HG03520 (cell line): Measurements from ENCODE around the gene GPR171.
A peak's percentile ranks its signal among the peaks of the same experiment; 100 is the strongest.
"Not testable (repeated sequence)": the region's sequence is repeated elsewhere in the genome, so short reads cannot be mapped to it uniquely, and the experiment has no call there.

Experiments
- ATAC-seq: cut with Tn5 transposase; IDR thresholded peaks from one replicate; pipeline ENCODE4 v1.9.1; 2021; ENCODE audit warnings: mild to moderate bottlenecking, moderate library complexity; ENCODE audit not compliant: unreplicated experiment

Gene GPR171

DNA sequence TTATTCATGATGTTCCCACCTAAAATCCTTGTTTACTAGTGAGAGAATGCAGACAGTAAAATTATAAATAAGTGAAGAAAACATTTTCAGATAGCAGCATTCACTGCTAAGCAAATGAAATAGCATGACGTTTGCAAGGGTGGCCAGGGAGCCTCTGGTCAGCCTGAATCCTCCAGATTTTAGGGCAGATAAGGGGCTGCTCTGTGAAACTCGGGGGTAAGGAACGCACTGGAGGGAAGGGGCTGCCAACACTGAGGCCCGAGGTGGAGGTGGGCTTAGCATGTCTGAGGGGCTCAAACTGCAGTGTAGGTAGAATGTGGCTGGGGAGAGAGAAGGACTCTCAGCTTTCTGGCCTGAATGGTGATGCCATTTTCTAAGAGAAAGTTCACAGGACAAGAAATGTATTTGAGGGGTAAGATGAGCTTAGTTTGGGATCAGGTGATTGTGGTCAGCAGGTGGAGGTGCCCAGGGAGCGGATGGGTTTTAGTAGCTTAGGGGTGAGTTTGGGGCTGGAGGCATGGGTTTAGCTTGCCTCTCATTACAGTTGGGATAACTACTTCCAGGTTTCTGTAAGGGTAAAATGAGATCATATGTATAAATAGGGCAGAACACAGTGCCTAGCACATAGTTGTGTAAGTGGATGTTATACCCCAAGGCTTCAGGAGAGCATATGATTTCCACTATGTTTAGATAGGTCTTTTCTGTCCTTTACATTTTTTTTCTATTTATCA, 20.5 kb downstream of the GPR171 start:
- ATAC-seq = no peak

DNA sequence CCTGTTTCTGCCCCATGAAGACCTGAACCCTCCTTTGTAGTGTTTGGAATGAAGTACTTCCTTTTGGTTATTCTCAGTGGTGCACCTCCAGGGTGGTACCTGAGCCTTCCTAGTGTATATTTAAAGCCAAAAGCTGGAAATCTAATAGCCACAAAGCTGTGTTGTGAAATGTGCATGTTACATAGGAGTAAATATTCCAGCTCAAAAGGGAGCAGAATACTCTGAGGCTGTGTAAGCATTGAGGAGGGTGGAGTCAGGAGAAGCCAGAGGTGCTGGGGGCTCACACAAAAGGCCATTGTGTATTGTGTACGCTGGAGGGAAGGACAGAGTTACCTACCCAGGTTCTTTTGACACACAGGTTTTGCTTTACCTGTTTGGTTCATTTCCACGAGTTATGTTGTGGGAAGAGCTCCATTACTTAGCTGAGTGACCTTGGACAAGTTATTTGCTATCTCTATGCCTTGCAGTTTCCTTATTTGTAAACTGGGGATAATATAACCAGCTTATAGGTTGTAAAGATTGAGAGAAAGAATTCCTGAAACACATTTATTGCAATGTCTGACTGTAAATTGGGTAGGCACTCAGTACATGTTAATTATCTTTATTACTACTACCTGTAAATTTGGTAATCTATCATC, 24.7 kb downstream of the GPR171 start:
- no peak for ATAC-seq

DNA sequence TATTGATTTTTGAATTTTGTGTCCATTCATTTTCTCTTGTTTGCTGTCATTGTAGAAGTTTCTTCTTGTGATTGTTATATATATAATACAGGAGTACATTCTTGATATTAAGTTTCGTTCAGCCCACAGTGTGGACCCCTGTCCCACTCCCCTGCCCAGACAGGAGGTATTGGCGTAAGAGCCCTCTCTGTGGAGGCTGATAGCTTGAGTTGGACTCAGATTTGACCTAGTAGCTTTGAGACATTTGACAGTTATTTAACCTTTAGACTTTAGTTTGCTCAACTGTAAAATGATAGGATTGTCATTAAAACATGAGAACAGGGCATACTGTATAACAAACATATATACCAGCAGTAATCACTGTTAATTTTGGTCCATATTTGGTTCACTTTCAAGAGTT, 27.1 kb downstream of the GPR171 start:
- no peak for ATAC-seq

DNA sequence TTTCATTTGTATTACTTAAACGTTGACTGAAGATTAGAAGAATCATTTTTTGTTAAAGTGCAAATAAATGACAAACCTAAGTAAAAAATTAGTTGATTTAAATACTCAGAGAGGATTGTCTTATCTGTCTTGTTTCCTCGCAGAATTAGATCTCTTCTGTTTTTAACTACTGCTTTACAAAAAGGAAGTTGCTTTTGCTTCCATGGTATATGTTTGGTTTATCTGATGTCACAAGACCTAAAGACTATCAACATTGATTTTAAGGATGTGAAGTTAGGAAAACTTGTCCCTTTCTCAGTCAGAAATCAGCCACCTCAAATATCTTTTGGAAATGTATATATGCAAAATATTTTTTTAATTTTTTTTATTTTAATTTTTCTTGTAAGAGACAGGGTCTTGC, 28.7 kb downstream of the GPR171 start:
- no peak for ATAC-seq

DNA sequence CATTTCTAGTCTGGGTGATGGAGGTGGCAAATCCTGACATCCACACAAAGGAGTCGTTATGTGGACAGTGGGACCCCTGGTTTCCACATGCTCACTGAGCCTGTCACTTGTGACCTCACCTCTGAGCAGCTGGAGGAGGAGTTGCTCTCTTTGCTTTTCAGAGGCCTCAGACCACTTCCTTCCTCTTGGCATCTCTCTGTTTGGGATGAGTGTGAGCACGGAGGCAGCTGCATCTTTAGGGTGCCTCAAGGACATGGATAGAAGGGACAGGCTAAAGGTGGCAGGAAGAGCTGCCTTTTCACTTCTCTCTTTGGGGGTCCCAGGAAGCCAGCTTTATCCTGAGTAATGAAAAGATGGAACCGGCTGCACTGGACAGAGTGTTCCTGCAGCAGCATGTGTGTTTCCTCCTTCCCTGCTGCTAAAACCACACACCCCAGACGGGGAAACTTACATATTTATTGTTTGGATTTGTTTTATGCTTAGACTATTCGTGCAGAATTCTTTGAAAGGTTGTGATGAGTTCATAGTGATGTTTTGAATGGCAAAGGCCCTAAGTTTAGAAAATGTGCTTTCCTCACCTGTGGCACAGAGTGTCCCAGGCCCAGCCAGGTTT, 31.8 kb downstream of the GPR171 start:
- ATAC-seq = peak; percentile 40

DNA sequence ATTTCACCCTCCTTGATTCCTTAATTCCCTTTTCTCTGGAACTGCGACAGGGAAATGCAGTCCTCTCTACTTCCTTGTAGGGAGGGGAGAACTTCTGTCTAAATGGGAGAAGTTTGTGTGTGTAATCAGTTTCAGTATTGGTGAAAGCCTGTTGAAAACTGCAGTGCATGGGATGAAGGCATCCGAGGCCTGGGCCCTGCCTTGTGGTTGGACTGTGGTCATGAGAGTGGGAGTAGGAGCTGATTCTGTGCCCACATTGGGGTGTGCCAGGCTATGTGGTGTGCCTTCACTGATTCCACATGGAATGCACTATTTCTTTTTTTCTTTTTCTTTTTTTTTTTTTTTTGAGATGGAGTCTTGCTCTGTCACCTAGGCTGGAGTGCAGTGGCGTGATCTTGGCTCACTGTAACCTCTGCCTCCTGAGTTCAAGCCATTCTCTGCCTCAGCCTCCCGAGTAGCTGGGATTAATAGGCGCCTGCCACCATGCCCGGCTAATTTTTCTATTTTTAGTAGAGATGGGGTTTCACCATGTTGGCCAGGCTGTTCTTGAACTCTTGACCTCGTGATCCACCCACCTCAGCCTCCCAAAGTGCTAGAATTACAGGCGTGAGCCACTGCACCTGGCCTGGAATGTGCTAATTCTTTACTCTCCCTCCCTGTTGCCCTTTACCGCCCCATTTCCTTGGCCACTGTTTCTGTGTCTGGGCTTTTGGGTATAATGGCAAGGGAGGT, 32.9 kb downstream of the GPR171 start:
- ATAC-seq = not testable (repeated sequence)

DNA sequence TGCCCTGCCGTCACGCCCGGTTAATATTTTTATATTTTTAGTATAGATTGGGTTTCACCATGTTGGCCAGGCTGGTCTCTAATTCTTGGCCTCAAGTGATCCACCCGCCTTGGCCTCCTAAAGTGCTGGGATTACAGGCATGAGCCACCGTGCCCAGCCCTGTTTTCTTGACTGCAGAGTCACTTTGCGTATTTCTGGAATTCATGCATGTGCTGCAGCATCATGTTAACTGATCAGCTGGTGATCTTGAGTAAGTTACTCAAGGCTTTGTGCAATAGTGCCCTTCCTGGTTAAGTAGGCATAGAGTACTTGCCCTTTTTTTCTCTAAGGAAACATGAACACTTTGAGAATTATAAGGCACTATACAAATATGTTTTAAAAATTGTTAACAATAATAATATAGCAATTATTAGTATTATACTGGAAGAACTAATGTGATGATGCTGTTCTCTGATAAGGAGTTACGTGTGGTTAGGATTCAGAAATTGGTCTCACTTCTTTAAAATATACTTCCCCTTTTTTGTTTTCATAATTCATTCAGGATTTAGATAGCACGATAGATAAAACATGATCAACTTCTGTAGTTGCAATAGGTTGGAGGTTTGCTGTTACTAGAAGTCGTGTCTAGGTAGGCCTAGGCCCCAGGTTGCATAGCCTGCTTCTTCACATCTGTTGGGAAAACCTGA, 33.6 kb downstream of the GPR171 start:
- ATAC-seq = peak; percentile 55

DNA sequence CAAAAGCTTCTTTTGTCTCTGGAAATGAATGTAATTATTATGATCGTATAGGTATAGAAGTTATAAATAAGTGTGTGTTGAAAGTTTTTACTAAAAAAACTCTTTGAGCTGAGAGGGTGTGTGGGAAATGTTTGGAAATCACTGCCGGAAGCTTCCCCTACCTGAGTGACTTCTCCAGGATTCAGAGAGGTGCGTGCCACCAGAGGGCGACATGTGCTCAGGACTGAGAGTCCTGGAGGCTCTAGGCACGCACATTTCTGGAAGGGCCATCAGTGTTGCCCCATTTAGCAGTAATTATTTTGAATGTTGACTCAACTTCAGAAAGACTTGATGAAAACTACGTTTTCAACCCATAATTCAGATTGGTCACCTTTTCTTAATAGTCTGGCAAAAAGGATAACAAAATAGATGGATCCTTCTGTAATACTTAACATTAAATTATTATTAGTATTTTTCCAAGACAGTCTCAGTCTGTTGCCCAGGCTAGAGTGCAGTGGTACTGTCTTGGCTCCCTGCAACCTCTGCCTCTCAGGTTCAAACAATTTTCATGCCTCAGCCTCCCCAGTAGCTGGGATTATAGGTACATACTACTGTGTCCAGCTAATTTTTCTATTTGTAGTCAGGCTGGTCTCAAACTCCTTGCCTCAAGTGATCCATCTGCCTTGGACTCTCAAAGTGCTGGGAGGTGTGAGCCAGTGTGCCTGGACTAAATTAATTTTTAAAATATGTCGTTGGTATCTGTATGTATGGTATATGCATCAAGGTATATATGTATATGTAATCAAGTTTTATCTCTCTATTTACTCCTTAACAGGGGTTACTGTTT, 34.5 kb downstream of the GPR171 start:
- peak; percentile 59 for ATAC-seq

DNA sequence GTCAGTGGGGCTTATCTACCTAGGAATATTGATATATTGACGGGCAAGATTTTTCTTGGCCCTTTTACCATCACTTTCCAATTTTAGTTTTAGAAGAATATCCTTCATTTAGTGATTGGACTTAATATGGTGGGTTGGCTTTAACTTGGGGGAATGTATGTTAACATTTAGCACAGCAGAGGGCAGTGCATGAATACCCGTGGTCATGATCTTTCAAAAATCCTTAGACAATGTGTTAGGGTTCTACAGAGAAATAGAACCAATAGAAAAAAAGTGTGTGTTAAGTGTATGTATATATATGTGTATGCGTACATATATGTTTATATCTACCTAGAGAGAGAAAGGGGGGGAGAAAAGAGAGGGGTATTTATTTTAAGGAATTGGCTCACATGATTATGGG, 36.9 kb downstream of the GPR171 start:
- ATAC-seq = no peak

DNA sequence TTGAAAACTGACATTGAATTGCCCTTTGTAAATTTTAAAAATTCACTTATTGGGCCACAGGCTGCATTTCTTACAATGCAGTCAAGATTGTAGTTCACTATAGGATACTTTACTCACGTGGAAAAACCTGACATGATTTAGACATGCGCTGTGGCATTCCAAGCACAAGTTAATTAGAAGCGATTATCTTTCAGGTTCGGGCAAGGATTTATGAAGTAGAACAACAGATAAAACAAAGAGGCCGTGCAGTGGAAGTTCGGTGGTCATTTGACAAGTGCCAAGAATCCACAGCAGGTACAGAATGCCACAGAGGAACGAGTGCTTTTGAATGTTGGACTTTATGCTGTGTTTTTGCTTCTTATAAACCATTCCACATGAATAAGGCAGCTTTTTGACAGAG, 37.8 kb downstream of the GPR171 start:
- ATAC-seq = no peak

DNA sequence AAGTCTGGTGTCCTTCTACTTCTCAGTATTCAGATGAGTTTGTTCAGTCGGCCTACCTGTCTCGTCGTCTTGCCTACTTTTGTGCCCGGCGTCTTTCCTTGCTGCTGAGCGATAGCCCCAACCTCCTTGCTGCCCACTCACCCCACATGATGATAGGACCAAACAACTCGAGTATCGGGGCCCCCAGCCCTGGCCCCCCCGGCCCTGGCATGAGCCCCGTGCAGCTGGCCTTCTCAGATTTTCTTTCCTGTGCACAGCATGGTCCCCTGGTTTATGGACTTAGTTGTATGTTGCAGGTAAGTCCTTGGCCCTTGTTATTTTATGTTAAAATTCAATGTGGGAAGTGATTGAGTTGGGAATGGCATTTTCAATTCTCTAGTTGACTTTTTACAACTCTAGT, 43.2 kb downstream of the GPR171 start:
- ATAC-seq = no peak

DNA sequence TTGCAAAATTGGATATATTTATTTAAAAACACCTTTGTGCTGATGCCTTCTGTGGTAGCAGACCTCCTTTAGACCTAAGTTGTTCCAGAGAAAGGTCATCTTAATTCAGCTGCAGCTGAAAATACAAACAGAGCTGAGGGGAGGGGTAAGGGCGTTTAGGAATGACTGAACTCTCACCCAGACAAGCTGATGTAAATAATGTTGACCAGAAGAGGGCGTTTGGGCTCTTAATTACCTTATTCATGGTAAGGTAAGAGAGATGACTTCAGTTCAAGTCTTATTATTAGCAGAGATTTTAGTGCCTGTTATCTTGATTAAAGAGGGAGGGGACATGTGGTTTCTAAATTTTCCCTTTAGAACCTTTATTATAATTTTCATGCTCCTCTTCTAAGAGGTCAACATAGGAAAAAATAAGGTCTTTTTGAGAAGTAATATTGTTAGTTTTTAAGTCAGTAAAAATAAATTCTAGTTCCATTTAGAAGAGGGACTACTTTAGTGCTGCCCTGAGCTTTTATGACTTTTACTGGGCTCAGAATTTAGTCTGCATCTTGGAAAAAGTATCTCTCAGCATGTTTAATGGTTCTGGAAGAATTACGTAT, 46.3 kb downstream of the GPR171 start:
- peak; percentile 67 for ATAC-seq

DNA sequence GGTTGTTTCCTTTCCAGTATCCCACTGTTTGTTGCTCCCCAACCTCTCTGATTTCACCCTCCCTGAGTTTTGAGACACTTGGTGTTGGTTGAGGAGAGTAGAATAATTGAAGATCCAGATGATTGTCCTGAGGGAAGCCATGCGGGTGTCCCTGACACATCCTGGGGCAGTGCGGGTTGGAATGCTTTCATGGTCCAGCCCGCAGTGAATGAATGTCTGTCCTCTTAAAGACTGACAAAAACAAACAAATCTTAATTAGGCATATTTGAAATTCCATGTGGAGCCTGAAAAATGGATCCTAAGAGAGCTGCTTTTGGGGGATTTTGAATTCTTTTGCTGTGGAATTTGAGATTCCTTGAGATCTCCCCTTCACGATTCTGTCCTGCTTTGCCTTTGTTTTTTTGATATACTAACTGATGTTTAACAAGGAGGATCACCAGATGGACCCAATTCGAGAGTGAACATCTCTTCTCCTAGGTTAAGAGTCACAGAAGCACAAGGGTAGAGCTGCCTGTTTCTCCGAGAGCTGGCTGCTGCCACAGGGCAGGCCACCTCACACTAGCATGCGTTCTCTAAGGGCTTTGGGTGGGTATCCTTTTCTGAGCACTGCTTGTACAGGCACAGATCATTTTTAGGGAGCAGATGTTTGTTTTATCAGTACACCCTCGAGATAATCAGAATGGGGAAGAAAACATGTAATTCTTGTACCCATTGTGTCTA, 47.4 kb downstream of the GPR171 start:
- no peak for ATAC-seq

DNA sequence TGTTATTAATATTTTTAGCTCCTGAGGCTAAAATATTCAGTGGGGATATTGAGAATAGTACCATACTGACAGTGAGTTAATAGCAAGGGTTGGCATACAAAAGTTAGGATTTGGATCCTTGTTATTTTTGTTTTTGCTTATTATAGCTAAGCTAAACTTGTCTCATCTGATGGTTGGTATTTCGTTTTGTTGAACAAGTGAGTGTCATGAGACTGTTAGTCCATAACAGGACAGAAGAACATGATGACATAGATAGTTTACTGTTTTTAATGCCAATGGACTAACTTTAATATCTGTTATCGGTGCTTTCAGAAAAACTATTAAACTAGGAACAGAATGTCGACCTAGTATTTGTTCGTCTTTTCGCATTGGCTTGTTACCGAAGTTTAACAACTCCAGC, 48.5 kb downstream of the GPR171 start:
- ATAC-seq = no peak

DNA sequence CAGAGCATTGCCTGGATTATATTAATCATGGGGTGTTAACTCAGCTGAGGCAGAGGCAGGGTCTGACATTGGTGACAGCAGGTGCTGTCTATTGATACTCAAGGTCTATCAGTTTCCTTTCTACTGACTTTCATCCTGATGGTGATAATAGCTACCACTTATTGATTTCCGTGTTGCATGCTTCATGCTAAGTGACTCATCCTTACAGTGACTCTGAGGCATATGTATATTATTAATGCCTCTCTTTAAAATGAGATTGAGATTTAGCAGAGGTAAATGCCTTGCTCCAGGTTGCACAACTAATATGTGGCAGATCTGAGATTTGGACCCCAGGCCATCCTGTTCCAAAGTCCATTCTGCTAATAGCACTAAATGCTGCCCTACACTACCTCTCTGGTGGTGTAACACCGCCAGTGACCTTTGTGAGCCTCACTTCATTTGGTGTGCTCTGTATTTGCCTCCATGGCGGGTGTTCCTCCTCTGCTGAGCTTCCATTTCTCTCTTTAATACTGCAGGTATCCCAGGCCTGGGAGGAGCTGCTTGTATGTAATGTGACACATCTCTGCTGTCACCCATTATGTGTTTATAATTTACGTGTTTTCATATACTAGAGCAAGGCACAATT, 50.4 kb downstream of the GPR171 start:
- no peak for ATAC-seq
